ENCODE results near the gene DLST. TPM values are rescaled to one million over a fixed set of nuclear protein-coding genes. Genes with fewer than 3 reads are reported as not detected.

DLST gene
- total RNA-seq, 1 donor from 2014 or later, result 82.7 TPM

DNA sequence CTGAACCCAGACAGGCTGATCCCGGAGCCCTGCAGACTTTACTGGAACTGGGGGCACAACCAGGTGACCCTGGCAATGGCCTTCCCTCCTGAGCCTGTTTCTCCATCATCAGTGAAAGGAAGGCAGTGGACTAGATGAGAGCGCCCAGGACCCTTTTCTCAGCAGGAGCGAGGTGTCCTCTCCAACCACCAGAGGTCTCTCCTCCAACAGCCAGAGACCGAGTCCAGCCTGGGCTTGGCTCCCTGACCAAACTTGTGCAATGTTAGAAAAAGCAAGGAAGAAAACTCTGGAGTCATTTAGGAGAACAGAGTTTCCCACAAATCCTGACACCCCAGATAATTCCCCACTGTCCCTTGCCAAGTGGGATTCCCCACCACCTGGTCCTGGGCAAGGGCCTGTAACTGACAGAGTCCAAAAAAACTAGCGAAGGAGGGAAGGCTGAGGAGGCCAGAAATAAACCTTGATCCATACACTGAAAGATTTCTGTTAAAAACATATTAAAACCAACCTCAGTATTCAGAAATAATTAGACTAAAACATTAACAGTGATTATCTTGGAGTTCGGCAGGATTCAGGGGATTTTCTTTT, 32.4 kb downstream of the DLST start:
- Histone ChIP-seq H3K4me1 (peaks cover 18% of the 10 kb centered on the region), H3K36me3 (no peaks in the 10 kb centered on the region), H3K27ac (no peak overlapping the region), H3K9me3 (no peaks in the 10 kb centered on the region), H3K27me3 (ENCODE audit: low read depth) (no peaks in the 10 kb centered on the region), H3K4me3 (no peak overlapping the region)
- DNase-seq, result no peak
- TF ChIP-seq, protein P1, sequence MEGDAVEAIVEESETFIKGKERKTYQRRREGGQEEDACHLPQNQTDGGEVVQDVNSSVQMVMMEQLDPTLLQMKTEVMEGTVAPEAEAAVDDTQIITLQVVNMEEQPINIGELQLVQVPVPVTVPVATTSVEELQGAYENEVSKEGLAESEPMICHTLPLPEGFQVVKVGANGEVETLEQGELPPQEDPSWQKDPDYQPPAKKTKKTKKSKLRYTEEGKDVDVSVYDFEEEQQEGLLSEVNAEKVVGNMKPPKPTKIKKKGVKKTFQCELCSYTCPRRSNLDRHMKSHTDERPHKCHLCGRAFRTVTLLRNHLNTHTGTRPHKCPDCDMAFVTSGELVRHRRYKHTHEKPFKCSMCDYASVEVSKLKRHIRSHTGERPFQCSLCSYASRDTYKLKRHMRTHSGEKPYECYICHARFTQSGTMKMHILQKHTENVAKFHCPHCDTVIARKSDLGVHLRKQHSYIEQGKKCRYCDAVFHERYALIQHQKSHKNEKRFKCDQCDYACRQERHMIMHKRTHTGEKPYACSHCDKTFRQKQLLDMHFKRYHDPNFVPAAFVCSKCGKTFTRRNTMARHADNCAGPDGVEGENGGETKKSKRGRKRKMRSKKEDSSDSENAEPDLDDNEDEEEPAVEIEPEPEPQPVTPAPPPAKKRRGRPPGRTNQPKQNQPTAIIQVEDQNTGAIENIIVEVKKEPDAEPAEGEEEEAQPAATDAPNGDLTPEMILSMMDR (IDR thresholded peaks at IDR 0.05), result peak; percentile 68
- intact Hi-C loops (cut with DNase I), result no loop called here
- peak; percentile 53 to 69 for ATAC-seq

DNA sequence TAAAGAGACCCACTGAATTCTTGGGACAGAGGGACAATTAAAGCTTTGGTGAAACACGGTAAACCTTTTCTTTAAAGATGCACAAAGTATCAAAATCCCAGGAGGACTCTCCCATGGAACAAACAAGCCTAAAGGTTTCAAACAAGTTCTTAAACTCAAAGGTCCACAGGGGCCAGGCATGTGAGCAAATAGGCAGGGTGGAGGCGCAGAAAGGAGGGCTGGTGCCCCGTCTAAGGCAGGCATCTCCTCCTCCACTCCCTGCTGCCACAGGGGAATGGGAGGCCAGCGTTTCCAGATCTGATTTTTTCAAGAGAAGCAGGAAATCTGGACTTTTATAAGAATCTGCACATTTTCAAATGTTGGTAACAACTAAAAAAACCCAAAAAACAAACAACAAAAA, 33.7 kb downstream of the DLST start:
- Histone ChIP-seq H3K36me3 (no peaks in the 10 kb centered on the region), H3K4me3 (no peak overlapping the region), H3K27me3 (ENCODE audit: low read depth) (no peaks in the 10 kb centered on the region), H3K4me1 (peaks cover 18% of the 10 kb centered on the region), H3K27ac (no peak overlapping the region), H3K9me3 (no peaks in the 10 kb centered on the region)
- DNase-seq (no peak), ATAC-seq (no peak)
- TF ChIP-seq, protein P1 (IDR thresholded peaks at IDR 0.05), result no peak
- intact Hi-C loops (cut with DNase I), result no loop called here

DNA sequence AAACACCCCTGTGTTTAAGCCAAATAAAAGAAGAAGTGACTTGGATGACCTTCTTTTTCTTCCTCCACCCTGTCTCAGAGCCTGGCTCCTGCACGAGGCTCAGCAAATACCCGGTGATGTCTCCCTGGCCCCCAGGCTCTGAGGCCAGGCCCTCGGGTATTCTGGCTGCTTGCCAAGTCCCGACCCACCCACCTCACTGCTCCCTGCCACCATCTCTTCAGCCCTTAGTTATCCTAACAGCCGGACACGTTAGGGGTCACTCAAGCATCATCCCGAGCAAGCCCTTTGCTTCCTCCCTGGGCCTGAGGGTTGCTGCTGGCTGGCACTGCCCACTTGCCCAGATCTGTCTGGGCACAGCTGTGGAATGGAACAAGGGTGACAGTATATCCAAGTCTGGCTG, 34.1 kb downstream of the DLST start:
- DNase-seq (no peak), ATAC-seq (no peak)
- intact Hi-C loops (cut with DNase I), result no loop called here
- Histone ChIP-seq H3K9me3 (no peaks in the 10 kb centered on the region), H3K36me3 (no peaks in the 10 kb centered on the region), H3K4me1 (peaks cover 18% of the 10 kb centered on the region), H3K27me3 (ENCODE audit: low read depth) (no peaks in the 10 kb centered on the region), H3K27ac (no peak overlapping the region), H3K4me3 (no peak overlapping the region)
- TF ChIP-seq, protein P1 (IDR thresholded peaks at IDR 0.05), result no peak

DNA sequence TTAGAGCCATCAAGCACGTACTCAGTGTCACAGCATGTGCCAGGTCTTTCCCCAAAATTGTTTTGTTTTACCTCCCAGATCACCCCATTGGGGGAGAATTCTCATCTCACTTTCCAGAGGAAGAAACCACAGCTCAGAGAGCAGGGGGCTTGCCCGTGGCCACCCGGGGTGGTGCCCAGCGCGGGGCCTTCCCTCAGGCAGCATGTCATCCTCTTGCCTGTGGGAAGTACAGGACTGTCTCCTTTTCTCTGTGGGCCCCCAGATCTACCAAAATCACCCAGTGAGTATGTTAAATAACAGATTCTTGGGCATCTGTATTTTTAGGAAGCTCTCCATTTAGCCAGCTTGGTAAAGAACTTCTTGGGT, 35.4 kb downstream of the DLST start:
- TF ChIP-seq, protein P1 (IDR thresholded peaks at IDR 0.05), result no peak
- Histone ChIP-seq H3K27ac (peak overlapping the region; percentile 27), H3K4me3 (no peak overlapping the region), H3K9me3 (no peaks in the 10 kb centered on the region), H3K27me3 (ENCODE audit: low read depth) (no peaks in the 10 kb centered on the region), H3K4me1 (peaks cover 18% of the 10 kb centered on the region), H3K36me3 (no peaks in the 10 kb centered on the region)
- no peak for ATAC-seq
- intact Hi-C loops (cut with DNase I), result no loop called here
- DNase-seq, result no peak

DNA sequence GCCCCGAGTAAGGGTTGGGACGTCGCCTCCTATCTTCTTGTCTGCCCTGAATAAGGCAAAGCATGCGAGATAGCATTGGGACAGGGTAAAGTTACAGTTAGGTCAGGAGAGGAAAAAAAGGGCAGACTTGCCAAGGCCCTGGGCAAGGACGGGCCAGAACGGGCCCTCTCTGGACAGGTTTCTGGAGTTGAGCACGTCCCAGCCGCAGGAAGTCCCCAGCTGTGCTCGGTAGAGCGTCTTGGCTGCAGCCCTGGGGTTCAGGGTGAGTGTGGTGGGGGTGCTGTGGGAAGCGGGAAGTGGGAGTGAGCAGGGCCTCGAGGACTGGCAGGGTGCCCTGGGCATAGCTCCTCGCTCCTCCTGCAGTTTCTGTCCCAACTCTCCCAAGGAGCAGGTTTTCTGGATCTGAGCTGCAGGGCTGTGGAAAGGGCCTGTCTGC, 35.9 kb downstream of the DLST start:
- intact Hi-C loops (cut with DNase I), result no loop called here
- no peak for DNase-seq
- ATAC-seq, result peak; percentile 32 to 49

More for the DNA sequence above, 35.9 kb downstream of the DLST start:
- H3K4me1 ChIP-seq, result peaks cover 23% of the 10 kb centered on the region
- no peaks in the 10 kb centered on the region for H3K36me3 ChIP-seq
- no peaks in the 10 kb centered on the region for H3K9me3 ChIP-seq
- H3K27me3 ChIP-seq (ENCODE audit: low read depth), result no peaks in the 10 kb centered on the region
- H3K27ac ChIP-seq, result peak overlapping the region; percentile 27
- H3K4me3 ChIP-seq, result no peak overlapping the region
- TF ChIP-seq, protein P1 (IDR thresholded peaks at IDR 0.05), result no peak

Measured in lower lobe of right lung (tissue), 2 donors.